OCI-LY7 (cell line): ENCODE measurements around the gene CFAP58.

Source experiments
- CTCF ChIP-seq: fragments of 200-600 bp; sonication (generic); conservative IDR thresholded peaks from 2 replicates; pipeline ENCODE4 v1.5.1; 2014; ENCODE audit warnings: mild to moderate bottlenecking, antibody characterized with exemption, low read length, moderate library complexity, mixed read lengths
- EZH2phosphoT487 ChIP-seq: fragments of 200-600 bp; sonication (generic); IDR thresholded peaks from 2 replicates; pipeline ENCODE4 v1.6.1; 2018; ENCODE audit warnings: low read depth, borderline replicate concordance, mild to moderate bottlenecking, mixed run types, antibody characterized with exemption, low read length, moderate library complexity, mixed read lengths

GRCh38 chr10:104447331-104447730 is 93.7 kb downstream of the CFAP58 start:
- no peak for TF ChIP-seq EZH2phosphoT487
- TF ChIP-seq CTCF: no peak
